Activated CD8-positive, alpha-beta memory T cell treated with anti-CD3 and anti-CD28 coated beads for 24 hours (primary cell): ENCODE data around the gene CIDEC.

Experiments
- DNase-seq: peaks from one replicate; pipeline ENCODE4 v3.0.0-alpha.2; 2020

The CIDEC gene

GRCh38 chr3:9841015-9841414, 39.0 kb downstream of the CIDEC start:
- no peak for DNase-seq

GRCh38 chr3:9838856-9839255, 41.2 kb downstream of the CIDEC start:
- no peak for DNase-seq

- DNase-seq = no peak
These were observed 42.1 kb downstream of the CIDEC start for GRCh38 chr3:9837701-9838582.

- DNase-seq = no peak
These were observed 45.3 kb downstream of the CIDEC start for GRCh38 chr3:9834520-9835380.

GRCh38 chr3:9833078-9833477, 47.0 kb downstream of the CIDEC start:
- no peak for DNase-seq

GRCh38 chr3:9831253-9831652, 48.8 kb downstream of the CIDEC start:
- DNase-seq = no peak

GRCh38 chr3:9828801-9829755, 51.0 kb downstream of the CIDEC start:
- no peak for DNase-seq

- no peak for DNase-seq
These were observed 53.1 kb downstream of the CIDEC start for GRCh38 chr3:9826815-9827573.

- DNase-seq = no peak
These were observed 54.5 kb downstream of the CIDEC start for GRCh38 chr3:9825451-9826040.

GRCh38 chr3:9820946-9821345, 59.1 kb downstream of the CIDEC start:
- DNase-seq = no peak

- DNase-seq = no peak
These were observed 59.5 kb downstream of the CIDEC start for GRCh38 chr3:9820543-9820942.

- no peak for DNase-seq
These were observed 61.3 kb downstream of the CIDEC start for GRCh38 chr3:9818666-9819335.

- DNase-seq = no peak
These were observed 62.6 kb downstream of the CIDEC start for GRCh38 chr3:9817436-9817835.
